Tibial artery (tissue), 4 donors: ENCODE measurements around the gene TOP2A.

Experiments
- DNase-seq, 2 donors: peaks; one replicate each; pipeline ENCODE4 v3.0.0-alpha.2; 2019
- H3K27ac ChIP-seq, 2 donors: fragments of 200-600 bp; sonication (generic) in 1 of 2; 1 replicate in 1 of 2; 2 replicates in 1 of 2; pipeline ENCODE4 v1.5.1; 2018 to 2019; ENCODE audit warnings: mild to moderate bottlenecking in 1 of 2
- H3K27me3 ChIP-seq, 2 donors: fragments of 200-600 bp; sonication (generic) in 1 of 2; one replicate each; pipeline versions ENCODE4 v1.5.1 to v1.6.0; 2016 to 2019
- H3K36me3 ChIP-seq, 3 donors: fragments of 200-600 bp; sonication (generic) in 2 of 3; one replicate each; pipeline ENCODE4 v1.5.1; 2016 to 2019; ENCODE audit warnings: mild to moderate bottlenecking in 2 of 3
- H3K4me1 ChIP-seq, 4 donors: fragments of 200-600 bp; sonication (generic) in 2 of 4; 1 replicate in 3 of 4; 2 replicates in 1 of 4; pipeline ENCODE4 v1.5.1; 2016 to 2019
- H3K4me3 ChIP-seq, 2 donors: fragments of 200-600 bp; sonication (generic) in 1 of 2; 1 replicate in 1 of 2; 2 replicates in 1 of 2; pipeline ENCODE4 v1.5.1; 2018 to 2019; ENCODE audit warnings: mild to moderate bottlenecking in 2 of 2
- H3K9me3 ChIP-seq, 3 donors: fragments of 200-600 bp; sonication (generic) in 1 of 3; one replicate each; pipeline ENCODE4 v1.5.1; 2016 to 2019
- intact Hi-C: fragments of 100-400 bp; cut with DNase I; formaldehyde crosslinking; loops from one replicate; pipeline ENCODE4 v1.15.0; 2023; ENCODE audit warnings: low total_unique reads
- TF ChIP-seq, protein P1 (sequence below), 2 experiments: fragments of 200-600 bp in 1 of 2; fragments of 450-650 bp in 1 of 2; IDR thresholded peaks; one replicate each; pipeline ENCODE4 v1.5.1; 2017 to 2019; ENCODE audit warnings: antibody characterized with exemption in 2 of 2, mild to moderate bottlenecking in 1 of 2, moderate library complexity in 1 of 2

TOP2A gene

DNA sequence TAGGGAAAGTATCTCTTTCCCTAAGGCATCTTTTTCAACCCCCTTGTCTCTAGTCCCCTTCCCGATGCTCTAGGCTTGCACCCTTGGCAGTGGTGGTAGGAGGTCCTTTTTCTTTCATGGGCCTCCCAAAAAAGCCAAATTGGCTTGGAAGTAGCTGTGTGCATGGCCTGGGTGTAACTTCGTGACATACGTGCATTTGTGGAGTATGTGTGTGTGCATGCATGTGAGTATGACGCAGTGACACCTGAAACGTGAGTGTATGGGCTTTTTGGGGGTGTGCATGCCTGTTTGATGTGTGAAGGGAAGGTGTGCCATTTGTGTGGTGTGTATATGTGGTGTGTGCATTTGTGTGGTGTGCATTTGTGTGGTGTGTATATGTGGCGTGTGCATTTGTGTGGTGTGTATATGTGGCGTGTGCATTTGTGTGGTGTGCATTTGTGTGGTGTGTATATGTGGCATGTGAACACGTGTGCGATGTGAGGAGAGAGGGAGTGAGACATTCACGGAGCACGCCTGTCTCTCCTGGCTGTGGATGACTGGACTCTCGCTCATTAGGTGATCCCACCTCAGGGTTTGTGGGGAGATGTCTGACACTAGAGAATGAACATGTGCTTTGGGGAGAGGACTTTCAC is 41.3 kb upstream of the TOP2A start:
- DNase-seq: no peak
- TF ChIP-seq, protein P1, sequence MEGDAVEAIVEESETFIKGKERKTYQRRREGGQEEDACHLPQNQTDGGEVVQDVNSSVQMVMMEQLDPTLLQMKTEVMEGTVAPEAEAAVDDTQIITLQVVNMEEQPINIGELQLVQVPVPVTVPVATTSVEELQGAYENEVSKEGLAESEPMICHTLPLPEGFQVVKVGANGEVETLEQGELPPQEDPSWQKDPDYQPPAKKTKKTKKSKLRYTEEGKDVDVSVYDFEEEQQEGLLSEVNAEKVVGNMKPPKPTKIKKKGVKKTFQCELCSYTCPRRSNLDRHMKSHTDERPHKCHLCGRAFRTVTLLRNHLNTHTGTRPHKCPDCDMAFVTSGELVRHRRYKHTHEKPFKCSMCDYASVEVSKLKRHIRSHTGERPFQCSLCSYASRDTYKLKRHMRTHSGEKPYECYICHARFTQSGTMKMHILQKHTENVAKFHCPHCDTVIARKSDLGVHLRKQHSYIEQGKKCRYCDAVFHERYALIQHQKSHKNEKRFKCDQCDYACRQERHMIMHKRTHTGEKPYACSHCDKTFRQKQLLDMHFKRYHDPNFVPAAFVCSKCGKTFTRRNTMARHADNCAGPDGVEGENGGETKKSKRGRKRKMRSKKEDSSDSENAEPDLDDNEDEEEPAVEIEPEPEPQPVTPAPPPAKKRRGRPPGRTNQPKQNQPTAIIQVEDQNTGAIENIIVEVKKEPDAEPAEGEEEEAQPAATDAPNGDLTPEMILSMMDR (IDR thresholded peaks at IDR 0.05): no peak
- Histone ChIP-seq H3K36me3 (peaks cover 0 to 36% (median 28%) of the 10 kb centered on the region in 3 donors), H3K27me3 (peaks cover 0 to 7% of the 10 kb centered on the region in 2 donors), H3K4me3 (no peak overlapping the region), H3K27ac (no peak overlapping the region), H3K4me1 (peaks cover 3 to 46% (median 34%) of the 10 kb centered on the region in 4 donors), H3K9me3 (no peaks in the 10 kb centered on the region)
- intact Hi-C loops: no loop called here

DNA sequence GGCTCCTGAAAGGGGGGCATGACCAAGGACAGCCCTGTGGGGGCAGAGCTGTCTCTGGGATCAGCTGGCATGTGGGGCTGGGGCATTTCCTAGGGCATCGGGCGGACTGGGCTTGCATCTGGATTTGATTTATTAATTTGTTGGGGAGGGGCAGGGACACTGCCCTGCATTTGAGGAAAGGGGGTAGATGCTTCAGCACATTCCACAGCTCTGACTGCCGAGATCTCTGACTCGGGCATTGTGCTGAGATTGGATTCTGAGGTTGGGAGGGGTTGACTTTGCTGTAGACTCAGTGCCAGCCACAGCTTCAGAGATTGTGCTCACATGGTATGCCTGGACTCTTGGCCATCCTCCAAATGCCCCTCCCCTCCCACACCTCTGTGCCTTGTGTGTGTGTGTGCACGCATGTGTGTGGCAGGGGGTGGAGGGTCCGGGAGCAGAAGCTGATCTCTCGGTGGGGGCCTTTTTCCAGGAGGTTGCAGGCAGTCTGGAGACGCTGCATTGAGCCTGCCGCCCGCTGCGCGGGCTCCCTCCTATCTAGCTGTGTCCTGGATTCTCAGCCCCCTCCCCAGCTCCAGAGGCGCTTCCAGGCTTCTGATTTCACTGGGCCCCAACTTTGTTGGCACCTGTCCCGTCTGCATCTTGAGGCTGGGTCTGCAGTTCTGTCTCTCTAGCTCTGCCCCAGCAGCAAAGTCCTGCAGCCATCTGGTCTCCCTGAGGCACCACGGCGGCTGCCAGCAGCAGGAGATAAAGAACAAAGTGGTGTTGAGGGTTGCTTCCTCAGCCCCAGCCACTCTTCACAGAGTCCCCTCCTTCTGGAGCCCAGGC is 40.5 kb upstream of the TOP2A start:
- Histone ChIP-seq H3K4me1 (peaks cover 3 to 46% (median 33%) of the 10 kb centered on the region in 4 donors), H3K4me3 (no peak overlapping the region), H3K27ac (peak overlapping the region; percentile 68 to 74), H3K9me3 (no peaks in the 10 kb centered on the region), H3K36me3 (peaks cover 0 to 44% (median 36%) of the 10 kb centered on the region in 3 donors), H3K27me3 (peaks cover 0 to 7% of the 10 kb centered on the region in 2 donors)
- intact Hi-C loops: no loop called here
- no peak for DNase-seq
- TF ChIP-seq, protein P1 (IDR thresholded peaks at IDR 0.05): no peak

DNA sequence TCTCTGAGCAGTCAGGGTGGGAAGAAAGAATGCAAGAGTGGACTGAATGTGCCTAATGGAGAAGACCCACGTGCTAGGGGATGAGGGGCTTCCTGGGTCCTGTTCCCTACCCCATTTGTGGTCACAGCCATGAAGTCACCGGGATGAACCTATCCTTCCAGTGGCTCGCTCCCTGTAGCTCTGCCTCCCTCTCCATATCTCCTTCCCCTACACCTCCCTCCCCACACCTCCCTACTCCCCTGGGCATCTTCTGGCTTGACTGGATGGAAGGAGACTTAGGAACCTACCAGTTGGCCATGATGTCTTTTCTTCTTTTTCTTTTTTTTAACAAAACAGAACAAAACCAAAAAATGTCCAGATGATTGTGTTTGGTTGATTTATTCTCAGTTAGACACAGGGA is 39.7 kb upstream of the TOP2A start:
- Histone ChIP-seq H3K27ac (peak overlapping the region; percentile 68 to 74), H3K9me3 (no peaks in the 10 kb centered on the region), H3K4me1 (peaks cover 3 to 55% (median 37%) of the 10 kb centered on the region in 4 donors), H3K4me3 (no peak overlapping the region), H3K36me3 (peaks cover 0 to 51% (median 43%) of the 10 kb centered on the region in 3 donors), H3K27me3 (peaks cover 0 to under 1% of the 10 kb centered on the region in 2 donors)
- DNase-seq: no peak
- TF ChIP-seq, protein P1 (IDR thresholded peaks at IDR 0.05): no peak
- intact Hi-C loops: no loop called here

GRCh38 chr17:40456396-40456951 is 38.8 kb upstream of the TOP2A start:
- Histone ChIP-seq H3K27ac (peak overlapping the region; percentile 68 to 74), H3K36me3 (peaks cover 0 to 51% (median 43%) of the 10 kb centered on the region in 3 donors), H3K4me1 (peaks cover 3 to 64% (median 46%) of the 10 kb centered on the region in 4 donors), H3K27me3 (no peaks in the 10 kb centered on the region), H3K4me3 (no peak overlapping the region), H3K9me3 (no peaks in the 10 kb centered on the region)
- DNase-seq: peak in 1 of 2 donors; percentile 84
- TF ChIP-seq, protein P1 (IDR thresholded peaks at IDR 0.05): no peak
- intact Hi-C loops: no loop called here

GRCh38 chr17:40454613-40454995 is 36.9 kb upstream of the TOP2A start:
- DNase-seq: no peak

More at GRCh38 chr17:40454613-40454995, 36.9 kb upstream of the TOP2A start:
- peaks cover 3 to 68% (median 61%) of the 10 kb centered on the region in 4 donors for H3K4me1 ChIP-seq
- intact Hi-C loops: no loop called here
- H3K27ac ChIP-seq: no peak overlapping the region
- no peaks in the 10 kb centered on the region for H3K27me3 ChIP-seq
- TF ChIP-seq, protein P1 (IDR thresholded peaks at IDR 0.05): no peak
- no peak overlapping the region for H3K4me3 ChIP-seq
- H3K36me3 ChIP-seq: peaks cover 0 to 51% (median 43%) of the 10 kb centered on the region in 3 donors
- no peaks in the 10 kb centered on the region for H3K9me3 ChIP-seq
